Posterior vena cava (tissue), 2 donors: ENCODE data around the gene ZNF493. TPM values are rescaled to one million over a fixed set of nuclear protein-coding genes. Genes with fewer than 3 reads are reported as not detected.
A peak's percentile ranks its signal among the peaks of the same experiment; 100 is the strongest.

Source experiments
- DNase-seq: peaks from one replicate; pipeline ENCODE4 v3.0.0-alpha.2; 2020; ENCODE audit warnings: low spot score
- intact Hi-C, 2 donors: fragments of 100-400 bp; cut with DNase I; formaldehyde crosslinking; loops; one replicate each; pipeline versions ENCODE4 v1.14.1 to v1.14.2; 2022 to 2023
- total RNA-seq, 2 donors: library from RNA; stranded (reverse); fragmentation: NEBNext Ultra II Directional; extraction: Animal tissue kit (Norgen Biotek cat#: 25700); gene quantifications; one replicate each; pipeline ENCODE4 v1.2.1, GENCODE V29; 2021
- donor health status: DM: yes; HTN: yes; CAD: no.
- donor health status: DM: yes; HTN: yes; CAD: no.

ZNF493 gene
- total RNA-seq, 2 donors from 2014 or later: 15.1 to 16.2 TPM

GRCh38 chr19:21454901-21455300 lies 58.0 kb downstream of the ZNF493 start:
- intact Hi-C loops: no loop called here
- DNase-seq: no peak

DNA sequence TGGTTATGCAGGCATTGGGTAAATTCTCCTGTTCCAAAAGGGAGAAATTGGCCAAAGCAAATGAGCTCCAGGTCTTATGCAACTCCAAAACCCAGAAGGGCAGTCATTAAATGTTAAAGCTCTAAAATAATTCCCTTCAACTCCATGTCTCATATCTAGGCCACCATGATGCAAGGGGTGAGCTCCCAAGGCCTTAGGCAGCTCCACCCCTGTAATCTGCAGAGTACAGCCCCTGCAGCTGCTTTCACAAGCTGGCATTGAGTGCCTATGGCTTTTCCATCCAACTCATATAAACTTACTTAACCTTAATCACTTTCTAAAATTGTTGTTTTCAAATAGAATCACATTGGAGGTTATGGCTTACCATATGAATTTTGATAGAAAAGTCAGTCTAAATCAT lies 63.8 kb downstream of the ZNF493 start:
- DNase-seq: no peak
- intact Hi-C loops: no loop called here

- no peak for DNase-seq
- intact Hi-C loops: no loop called here
Observed at GRCh38 chr19:21462540-21462939, 65.6 kb downstream of the ZNF493 start.

DNA sequence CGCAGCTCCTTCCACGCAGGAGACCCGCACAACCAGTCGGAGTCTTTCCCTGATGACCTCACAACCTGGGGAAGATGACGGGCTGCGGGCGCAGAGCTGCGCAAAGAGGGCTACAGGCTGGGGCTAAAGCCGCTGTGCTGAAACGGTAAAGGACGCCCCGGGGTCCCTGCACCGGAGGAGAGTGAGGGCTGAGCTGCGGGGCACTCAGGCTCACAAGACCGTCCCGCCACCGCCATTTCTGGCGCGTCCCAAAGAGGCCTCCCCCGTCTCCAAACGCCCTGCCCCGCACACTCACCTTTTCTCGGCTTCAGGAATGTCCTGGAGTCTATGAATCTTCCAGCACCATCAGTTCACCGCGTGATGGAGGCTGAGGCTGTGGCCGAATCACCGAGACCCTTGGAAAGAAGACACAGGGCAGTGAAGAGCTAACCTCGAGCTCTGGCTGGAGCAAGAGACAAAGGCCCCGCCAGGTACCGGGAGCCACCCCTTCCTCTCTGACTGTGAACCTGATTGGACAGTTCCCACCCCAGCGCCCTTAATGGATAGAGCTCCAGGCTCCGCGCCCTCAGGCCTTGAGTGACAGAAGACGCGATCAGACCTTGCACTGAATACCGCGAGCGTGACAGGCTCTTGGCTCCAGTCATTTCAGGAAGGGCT lies 66.6 kb downstream of the ZNF493 start:
- DNase-seq: no peak
- intact Hi-C loops: no loop called here

- no peak for DNase-seq
- intact Hi-C loops: no loop called here
Observed at GRCh38 chr19:21466627-21467026, 69.7 kb downstream of the ZNF493 start.

- no peak for DNase-seq
- intact Hi-C loops: no loop called here
Observed at GRCh38 chr19:21468791-21469190, 71.9 kb downstream of the ZNF493 start.

DNA sequence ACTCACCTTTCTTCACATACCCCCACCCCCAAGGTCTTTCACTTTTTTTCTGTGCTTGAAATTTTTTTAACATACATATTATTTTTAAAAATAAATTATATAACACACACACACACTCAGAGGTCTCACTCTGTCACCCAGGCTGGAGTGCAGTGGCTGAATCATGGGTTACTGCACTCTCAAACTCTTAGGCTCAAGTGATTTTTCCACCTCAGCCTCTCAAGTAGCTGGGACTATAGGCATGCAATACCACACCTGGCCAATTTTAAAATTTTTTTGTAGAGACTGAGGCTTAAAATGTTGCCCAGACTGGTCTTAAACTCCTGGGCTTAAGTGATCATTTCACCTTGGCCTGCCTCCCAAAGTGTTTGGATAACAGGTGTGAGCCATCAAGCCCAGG lies 75.6 kb downstream of the ZNF493 start:
- intact Hi-C loops: no loop called here

GRCh38 chr19:21474671-21475181 lies 77.8 kb downstream of the ZNF493 start:
- DNase-seq: peak; percentile 94
- intact Hi-C loops: no loop called here

More for the DNA sequence above, 75.6 kb downstream of the ZNF493 start:
- DNase-seq: no peak

Other genes starting within 250 kb of the ZNF493 start
- gene ZNF708, start 67.7 kb upstream of the ZNF493 start, total RNA-seq: 10 to 100 TPM; 14.1 to 14.9 TPM
- 1 to 10 TPM; 4.5 to 5.2 TPM for gene ZNF738, start 38.1 kb upstream of the ZNF493 start, total RNA-seq
- 1 to 10 TPM; 8.4 to 9.9 TPM for gene ZNF429, start 108.5 kb downstream of the ZNF493 start, total RNA-seq